GM21528 (cell line): ENCODE results near the gene DBN1.
A peak's percentile ranks its signal among the peaks of the same experiment; 100 is the strongest.

Experiments
- ATAC-seq: cut with Tn5 transposase; IDR thresholded peaks from one replicate; pipeline ENCODE4 v1.9.1; 2021; ENCODE audit warnings: mild to moderate bottlenecking, moderate library complexity; ENCODE audit not compliant: unreplicated experiment, low FRiP score

The DBN1 gene

DNA sequence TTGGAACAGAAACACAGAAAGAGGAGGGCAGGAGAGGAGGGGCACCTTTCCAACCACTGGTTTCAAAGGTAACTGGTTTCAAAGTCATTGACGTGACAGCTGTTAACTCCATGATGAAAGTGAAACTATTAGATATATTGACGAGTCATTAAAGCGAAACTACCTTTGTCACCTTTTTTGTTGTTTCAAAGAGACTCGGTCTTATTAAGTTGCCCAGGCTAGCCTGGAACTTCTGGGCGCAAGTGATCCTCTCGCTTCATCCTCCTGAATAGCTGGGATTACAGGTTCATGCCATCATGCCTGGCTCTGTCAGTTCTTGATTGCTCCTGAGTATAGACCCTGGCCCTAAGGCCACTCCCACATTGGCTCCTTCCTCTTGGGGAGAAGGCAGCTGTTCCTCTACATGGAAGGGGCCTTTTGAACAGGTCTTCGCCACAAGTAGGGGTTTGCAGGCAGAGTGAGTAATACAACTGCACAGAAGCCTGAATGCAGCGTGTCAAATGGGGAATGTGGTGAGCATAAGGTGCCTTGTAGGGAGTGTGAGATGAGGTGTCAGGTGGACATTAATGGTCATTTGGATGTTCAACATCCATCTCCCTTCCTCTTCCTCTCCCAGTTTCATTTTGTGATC, 60.7 kb downstream of the DBN1 start:
- peak; percentile 83 for ATAC-seq

GRCh38 chr5:177410575-177410974, 62.9 kb downstream of the DBN1 start:
- no peak for ATAC-seq

- ATAC-seq = no peak
Observed at GRCh38 chr5:177409043-177409801, 64.2 kb downstream of the DBN1 start, which contains the start of gene F12. F12 (minus strand) TSS chr5:177409564; CDS start chr5:177409527, 37 bp downstream.
